ENCODE data around the gene STAMBPL1. TPM values are rescaled to one million over a fixed set of nuclear protein-coding genes. Genes with fewer than 3 reads are reported as not detected.

Gene STAMBPL1
- polyA plus RNA-seq, 1 donor from 2014 or later, result 21.9 TPM

- Histone ChIP-seq H3K9me3 (ENCODE audit: low read length) (no peaks in the 10 kb centered on the region), H3K9me2 (ENCODE audit: insufficient read depth, low read length) (no peaks in the 10 kb centered on the region), H3K27me3 (ENCODE audit: insufficient read depth, low read depth, low read length) (no peaks in the 10 kb centered on the region), H3K27ac (ENCODE audit: low read length) (no peak overlapping the region), H3K4me3 (ENCODE audit: low read length) (no peak overlapping the region), H3K36me3 (ENCODE audit: insufficient read depth, low read length) (no peaks in the 10 kb centered on the region), H3K9ac (ENCODE audit: low read length) (no peak overlapping the region), H2AFZ (ENCODE audit: low read depth, low read length) (no peak overlapping the region), H3K79me2 (replicated peaks; ENCODE audit: insufficient read depth, low read length) (no peaks in the 10 kb centered on the region), H3K4me2 (ENCODE audit: low read length) (peak overlapping the region; percentile 32), H4K20me1 (ENCODE audit: insufficient read depth) (no peaks in the 10 kb centered on the region), H3F3A (ENCODE audit: insufficient read depth, low read length, poor library complexity, severe bottlenecking) (no peaks in the 10 kb centered on the region)
- TF ChIP-seq SMC3 (conservative IDR thresholded peaks at IDR 0.05; ENCODE audit: poor library complexity) (no peak), RAD21 (conservative IDR thresholded peaks at IDR 0.05) (no peak), CTCF (IDR thresholded peaks at IDR 0.05; ENCODE audit: poor library complexity, severe bottlenecking) (no peak), EP300 (conservative IDR thresholded peaks at IDR 0.05; ENCODE audit: poor library complexity, severe bottlenecking) (no peak), EZH2 (IDR thresholded peaks at IDR 0.05; ENCODE audit: borderline replicate concordance, insufficient read depth, low read length, poor library complexity, severe bottlenecking) (no peak), TAF1 (IDR thresholded peaks at IDR 0.05; ENCODE audit: low read depth) (no peak), POLR2AphosphoS5 (IDR thresholded peaks at IDR 0.05) (no peak), REST (IDR thresholded peaks at IDR 0.05; ENCODE audit: borderline replicate concordance) (no peak), MXI1 (conservative IDR thresholded peaks at IDR 0.05; ENCODE audit: poor library complexity, severe bottlenecking) (no peak)
Measured at GRCh38 chr10:88831709-88832108, 48.3 kb upstream of the STAMBPL1 start.

DNA sequence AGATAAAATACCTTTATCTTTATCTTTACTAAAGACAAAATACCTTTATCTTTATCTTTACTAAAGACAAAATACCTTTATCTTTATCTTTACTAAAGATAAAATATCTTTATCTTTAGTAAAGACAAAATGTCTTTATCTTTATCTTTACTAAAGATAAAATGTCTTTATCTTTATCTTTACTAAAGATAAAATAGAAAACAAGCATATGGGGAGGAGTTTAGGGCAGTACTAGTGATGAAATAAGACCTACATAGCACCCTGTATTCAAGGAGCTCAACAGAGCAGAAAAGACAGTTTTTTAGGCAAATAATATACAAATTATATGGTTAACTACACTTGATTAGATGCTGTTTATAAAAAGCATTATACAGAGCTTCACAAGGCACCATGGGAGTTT lies 47.7 kb upstream of the STAMBPL1 start:
- Histone ChIP-seq H3K4me3 (ENCODE audit: low read length) (no peak overlapping the region), H3K9me3 (ENCODE audit: low read length) (no peaks in the 10 kb centered on the region), H3K79me2 (replicated peaks; ENCODE audit: insufficient read depth, low read length) (no peaks in the 10 kb centered on the region), H3K9ac (ENCODE audit: low read length) (peak overlapping the region; percentile 27), H3F3A (ENCODE audit: insufficient read depth, low read length, poor library complexity, severe bottlenecking) (no peaks in the 10 kb centered on the region), H3K27ac (ENCODE audit: low read length) (peak overlapping the region; percentile 55), H3K9me2 (ENCODE audit: insufficient read depth, low read length) (no peaks in the 10 kb centered on the region), H4K20me1 (ENCODE audit: insufficient read depth) (no peaks in the 10 kb centered on the region), H3K27me3 (ENCODE audit: insufficient read depth, low read depth, low read length) (no peaks in the 10 kb centered on the region), H2AFZ (ENCODE audit: low read depth, low read length) (no peak overlapping the region), H3K36me3 (ENCODE audit: insufficient read depth, low read length) (no peaks in the 10 kb centered on the region), H3K4me2 (ENCODE audit: low read length) (no peak overlapping the region)
- TF ChIP-seq EZH2 (IDR thresholded peaks at IDR 0.05; ENCODE audit: borderline replicate concordance, insufficient read depth, low read length, poor library complexity, severe bottlenecking) (no peak), MXI1 (conservative IDR thresholded peaks at IDR 0.05; ENCODE audit: poor library complexity, severe bottlenecking) (no peak), TAF1 (IDR thresholded peaks at IDR 0.05; ENCODE audit: low read depth) (no peak), RAD21 (conservative IDR thresholded peaks at IDR 0.05) (no peak), SMC3 (conservative IDR thresholded peaks at IDR 0.05; ENCODE audit: poor library complexity) (no peak), CTCF (IDR thresholded peaks at IDR 0.05; ENCODE audit: poor library complexity, severe bottlenecking) (no peak), POLR2AphosphoS5 (IDR thresholded peaks at IDR 0.05) (no peak), EP300 (conservative IDR thresholded peaks at IDR 0.05; ENCODE audit: poor library complexity, severe bottlenecking) (no peak), REST (IDR thresholded peaks at IDR 0.05; ENCODE audit: borderline replicate concordance) (no peak)

Measured in neural cell (in vitro differentiated cells).